Thyroid gland (tissue), 4 donors: ENCODE results near the gene DPY19L2.
"Not testable (repeated sequence)": the region's sequence is repeated elsewhere in the genome, so short reads cannot be mapped to it uniquely, and the experiment has no call there.

Experiments
- POLR2A ChIP-seq, 2 donors: fragments of 450-650 bp; IDR thresholded peaks; one replicate each; pipeline ENCODE4 v1.6.1; 2017; ENCODE audit warnings: antibody characterized with exemption in 2 of 2, mild to moderate bottlenecking in 2 of 2, moderate library complexity in 1 of 2
- TF ChIP-seq, protein P1 (sequence below), 6 experiments: fragments of 200-600 bp in 3 of 6; fragments of 450-650 bp in 3 of 6; sonication (generic) in 3 of 6; IDR thresholded peaks; one replicate each; pipeline ENCODE4 v1.5.1; 2016 to 2019; ENCODE audit warnings: antibody characterized with exemption in 6 of 6, mild to moderate bottlenecking in 2 of 6, inconsistent platforms in 1 of 6, moderate library complexity in 1 of 6

DNA sequence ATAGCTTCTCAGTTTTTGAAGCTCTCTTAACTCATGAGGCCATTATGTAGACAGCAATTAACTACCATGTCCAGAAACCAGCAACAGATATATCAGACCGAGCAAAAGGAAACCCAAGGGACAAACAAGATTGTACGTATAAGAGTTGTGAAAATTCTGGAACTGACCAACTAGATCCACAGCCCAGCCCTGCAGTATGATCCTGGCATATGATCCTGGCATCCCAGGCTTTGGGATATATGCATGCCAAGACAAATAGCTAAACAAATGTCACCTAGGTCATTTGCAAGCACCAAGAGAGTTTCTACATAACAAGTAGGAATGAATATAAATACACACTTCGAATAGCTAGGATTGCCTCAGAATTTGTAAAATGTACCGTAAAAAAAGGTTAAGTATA lies 44.0 kb downstream of the DPY19L2 start:
- TF ChIP-seq, protein P1, sequence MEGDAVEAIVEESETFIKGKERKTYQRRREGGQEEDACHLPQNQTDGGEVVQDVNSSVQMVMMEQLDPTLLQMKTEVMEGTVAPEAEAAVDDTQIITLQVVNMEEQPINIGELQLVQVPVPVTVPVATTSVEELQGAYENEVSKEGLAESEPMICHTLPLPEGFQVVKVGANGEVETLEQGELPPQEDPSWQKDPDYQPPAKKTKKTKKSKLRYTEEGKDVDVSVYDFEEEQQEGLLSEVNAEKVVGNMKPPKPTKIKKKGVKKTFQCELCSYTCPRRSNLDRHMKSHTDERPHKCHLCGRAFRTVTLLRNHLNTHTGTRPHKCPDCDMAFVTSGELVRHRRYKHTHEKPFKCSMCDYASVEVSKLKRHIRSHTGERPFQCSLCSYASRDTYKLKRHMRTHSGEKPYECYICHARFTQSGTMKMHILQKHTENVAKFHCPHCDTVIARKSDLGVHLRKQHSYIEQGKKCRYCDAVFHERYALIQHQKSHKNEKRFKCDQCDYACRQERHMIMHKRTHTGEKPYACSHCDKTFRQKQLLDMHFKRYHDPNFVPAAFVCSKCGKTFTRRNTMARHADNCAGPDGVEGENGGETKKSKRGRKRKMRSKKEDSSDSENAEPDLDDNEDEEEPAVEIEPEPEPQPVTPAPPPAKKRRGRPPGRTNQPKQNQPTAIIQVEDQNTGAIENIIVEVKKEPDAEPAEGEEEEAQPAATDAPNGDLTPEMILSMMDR (IDR thresholded peaks at IDR 0.05), result not testable (repeated sequence)
- TF ChIP-seq POLR2A (IDR thresholded peaks at IDR 0.05), result not testable (repeated sequence)
